HG02678 (cell line): Measurements from ENCODE around the gene JAKMIP2.
"Not testable (repeated sequence)": the region's sequence is repeated elsewhere in the genome, so short reads cannot be mapped to it uniquely, and the experiment has no call there.

Source experiments
- ATAC-seq: cut with Tn5 transposase; IDR thresholded peaks from one replicate; pipeline ENCODE4 v1.9.1; 2021; ENCODE audit warnings: mild to moderate bottlenecking, moderate library complexity; ENCODE audit not compliant: unreplicated experiment

Gene JAKMIP2

GRCh38 chr5:147666419-147666818, 116.1 kb downstream of the JAKMIP2 start:
- ATAC-seq: no peak

GRCh38 chr5:147661541-147661940, 121.0 kb downstream of the JAKMIP2 start:
- no peak for ATAC-seq

- ATAC-seq: no peak
Measured at GRCh38 chr5:147659166-147659929, 123.2 kb downstream of the JAKMIP2 start.

DNA sequence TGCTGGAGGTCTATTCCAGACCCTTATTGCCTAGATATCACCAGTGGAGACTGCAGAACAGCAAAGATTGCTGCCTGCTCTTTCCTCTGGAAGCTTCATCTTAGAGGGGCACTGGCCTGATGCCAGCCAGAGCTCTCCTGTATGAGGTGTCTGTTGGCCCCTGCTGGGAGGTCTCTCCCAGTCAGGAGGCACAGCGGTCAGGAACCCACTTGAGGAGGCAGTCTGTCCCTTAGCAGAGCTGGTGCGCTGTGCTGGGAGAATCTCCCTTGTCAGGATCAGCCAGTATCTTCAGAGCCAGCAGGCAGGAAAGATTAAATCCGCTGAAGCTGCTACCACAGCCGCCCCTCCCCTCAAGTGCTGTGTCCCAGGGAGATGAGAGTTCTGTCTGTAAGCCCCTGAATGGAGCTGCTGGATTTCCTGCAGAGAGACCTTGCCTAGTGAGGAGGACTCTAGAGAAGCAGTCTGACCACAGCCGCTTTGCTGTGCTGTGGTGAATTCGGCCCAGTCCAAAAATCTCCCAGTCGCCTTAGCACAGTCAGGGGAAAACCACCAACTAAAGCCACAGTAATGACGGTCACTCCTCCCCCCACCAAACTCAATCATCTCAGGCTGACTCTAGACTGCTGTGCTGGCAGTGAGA, 124.1 kb downstream of the JAKMIP2 start:
- no peak for ATAC-seq

DNA sequence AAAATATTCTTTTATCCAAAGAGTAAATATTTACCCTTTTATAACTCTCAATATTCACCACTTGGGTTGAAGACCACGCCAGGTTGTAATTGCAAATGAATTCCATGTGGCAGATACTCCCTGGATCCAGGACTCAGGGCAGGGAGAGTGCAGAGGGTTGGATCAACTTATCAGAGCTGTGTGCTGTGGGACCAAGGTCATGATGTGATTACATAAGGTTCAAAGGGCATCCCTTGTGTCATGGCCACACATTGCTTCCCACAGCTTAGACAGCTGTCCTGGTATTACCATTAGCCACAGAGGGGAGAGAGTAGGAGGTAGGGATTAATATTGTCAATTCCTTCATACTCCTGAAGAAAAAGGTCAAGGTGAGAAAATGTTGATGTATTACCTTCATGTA, 133.9 kb downstream of the JAKMIP2 start:
- no peak for ATAC-seq

DNA sequence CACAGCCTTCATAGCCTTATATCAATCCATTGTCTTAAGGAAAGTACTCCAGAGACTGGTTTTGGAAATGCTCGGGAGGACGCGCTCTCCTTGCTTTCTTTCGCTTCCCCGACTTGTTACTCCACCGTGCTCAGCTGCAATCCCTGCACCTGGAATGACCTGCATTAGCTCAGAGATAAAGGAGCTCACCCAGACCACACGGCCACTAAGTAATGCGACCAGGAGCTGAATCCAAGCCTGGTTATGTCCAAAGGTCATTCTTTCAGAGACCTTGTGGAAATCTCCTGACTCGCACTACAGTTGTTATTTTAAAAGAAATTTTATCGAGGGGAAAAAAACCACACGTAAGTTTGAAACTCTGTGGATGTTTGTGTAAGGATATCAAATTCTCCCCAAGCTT, 137.3 kb downstream of the JAKMIP2 start:
- ATAC-seq: no peak

DNA sequence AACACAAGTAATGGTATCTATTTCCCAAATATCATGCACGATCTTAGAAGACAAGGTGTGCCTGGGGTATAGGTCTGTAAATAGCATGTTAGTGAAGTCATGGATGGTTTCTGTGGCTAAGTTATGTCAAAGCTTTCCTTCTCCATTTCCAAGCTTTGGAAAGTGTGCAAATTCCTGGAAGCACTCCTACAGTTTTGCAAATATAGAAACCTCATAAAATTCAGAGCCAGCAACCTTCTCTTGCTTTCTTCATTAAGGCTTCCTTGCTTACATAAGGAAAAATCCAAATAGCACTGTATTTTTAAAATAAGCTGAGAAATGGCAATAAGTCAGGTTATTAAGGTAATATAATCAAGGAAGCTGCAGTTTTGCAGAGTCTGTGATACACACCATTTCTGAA, 138.1 kb downstream of the JAKMIP2 start:
- ATAC-seq: no peak

DNA sequence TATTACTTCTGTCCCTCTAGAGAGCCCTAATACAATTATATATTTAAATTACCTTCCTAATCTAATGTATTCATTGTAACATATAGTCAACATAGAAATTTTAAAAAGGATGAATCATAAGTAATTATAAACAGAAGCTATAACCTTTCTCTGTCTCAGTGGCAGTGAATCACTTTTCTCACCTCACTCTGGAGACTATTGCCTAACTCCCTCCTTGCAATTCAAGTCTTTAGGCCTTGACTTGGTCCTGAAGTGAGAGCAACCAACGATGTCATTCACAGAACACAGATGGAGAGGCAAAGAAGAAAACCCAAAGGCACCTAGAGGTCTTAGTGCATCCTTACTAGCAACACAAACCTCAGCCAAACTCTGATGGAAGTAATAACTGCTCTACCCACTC, 139.4 kb downstream of the JAKMIP2 start:
- no peak for ATAC-seq

DNA sequence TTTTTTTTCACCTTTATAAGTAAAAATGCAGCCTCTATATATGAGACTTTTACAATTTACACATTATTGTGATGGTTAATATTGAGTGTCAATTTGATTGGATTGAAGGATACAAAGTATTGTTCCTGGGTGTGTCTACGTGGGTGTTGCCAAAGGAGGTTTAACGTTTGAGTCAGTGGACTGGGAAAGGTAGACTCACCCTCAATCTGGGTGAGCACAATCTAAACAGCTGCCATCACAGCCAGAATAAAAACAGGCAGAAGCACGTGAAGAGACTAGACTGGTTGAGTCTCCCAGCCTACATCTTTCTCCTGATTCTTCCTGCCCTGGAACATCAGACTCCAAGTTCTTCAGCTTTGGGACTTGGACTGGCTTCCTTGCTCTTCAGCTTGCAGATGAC, 139.9 kb downstream of the JAKMIP2 start:
- no peak for ATAC-seq

DNA sequence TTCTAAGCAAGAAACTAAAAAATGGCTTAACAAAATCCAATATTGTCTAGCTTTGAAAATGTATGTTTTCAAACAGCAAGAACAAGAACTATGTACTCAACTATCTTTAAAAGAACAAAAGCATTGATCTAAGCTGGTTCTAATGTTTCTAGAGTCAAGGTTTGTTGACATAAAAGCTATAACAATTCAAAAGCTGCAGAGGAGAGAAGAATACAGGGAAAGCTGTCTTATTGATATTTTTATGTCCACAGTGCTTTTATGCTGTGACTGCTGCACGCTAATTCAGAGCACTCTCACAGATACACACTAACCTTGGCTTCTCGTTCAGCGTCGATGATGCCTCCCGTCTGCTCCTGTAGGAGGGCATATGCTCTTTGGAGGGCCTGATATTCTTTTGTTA, 143.2 kb downstream of the JAKMIP2 start:
- no peak for ATAC-seq

- ATAC-seq: no peak
Measured at GRCh38 chr5:147636729-147636984, 145.9 kb downstream of the JAKMIP2 start.

DNA sequence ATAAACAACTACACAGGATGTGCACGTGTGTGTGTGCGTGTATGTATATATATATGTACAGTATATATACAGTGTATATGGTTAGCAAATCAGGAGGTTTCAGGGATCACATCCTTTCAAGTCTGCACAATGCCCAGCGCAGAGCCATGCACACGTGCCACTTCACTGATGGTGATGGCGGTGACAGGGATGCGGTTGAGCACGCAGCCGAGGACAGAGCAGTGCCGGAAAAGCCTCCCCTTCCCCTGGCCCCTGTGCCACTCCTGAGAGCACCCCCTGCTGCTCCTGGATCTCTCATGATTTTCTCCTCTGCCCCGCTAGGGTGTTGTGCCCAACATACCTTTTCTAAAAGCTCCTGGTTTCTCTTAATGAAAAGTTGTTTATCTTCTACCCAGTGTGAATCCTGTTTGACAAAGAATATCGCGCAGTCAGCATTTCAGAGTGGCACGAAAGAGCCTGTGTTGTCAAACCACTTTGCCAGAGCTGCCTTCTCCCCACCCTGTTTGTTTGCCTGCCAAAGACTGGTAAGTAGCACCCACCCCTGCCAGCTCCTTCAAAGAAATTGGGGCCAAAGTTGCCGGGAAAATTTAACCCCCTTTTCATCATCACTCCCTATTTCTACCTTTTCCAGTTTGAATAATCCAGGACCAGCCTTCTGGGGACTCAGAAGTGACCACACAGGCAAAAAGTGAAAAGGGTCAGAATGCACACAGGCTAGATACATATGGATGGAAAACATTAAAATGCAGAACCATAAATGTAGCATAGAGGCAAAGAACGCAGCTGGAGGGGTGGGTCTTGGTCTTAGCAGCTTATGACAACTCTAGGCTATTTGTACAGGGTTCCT, 146.4 kb downstream of the JAKMIP2 start:
- ATAC-seq: no peak

DNA sequence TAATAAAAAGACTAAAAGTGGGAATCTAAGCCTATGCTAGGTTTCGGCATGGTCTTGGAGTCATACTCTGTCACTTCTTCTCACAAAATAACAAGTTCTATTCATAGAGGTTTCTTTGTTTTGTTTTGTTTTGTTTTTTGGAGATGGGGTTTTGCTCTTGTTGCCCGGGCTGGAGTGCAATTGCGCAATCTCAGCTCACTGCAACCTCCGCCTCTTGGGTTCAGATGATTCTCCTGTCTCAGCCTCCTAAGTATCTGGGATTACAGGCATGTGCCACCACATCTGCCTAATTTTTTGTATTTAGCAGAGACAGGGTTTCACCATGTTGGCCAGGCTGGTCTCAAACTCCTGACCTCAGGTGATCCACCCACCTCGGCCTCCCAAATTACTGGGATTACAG, 147.1 kb downstream of the JAKMIP2 start:
- not testable (repeated sequence) for ATAC-seq

- ATAC-seq: no peak
Measured at GRCh38 chr5:147633173-147633572, 149.4 kb downstream of the JAKMIP2 start.

- ATAC-seq: no peak
Measured at GRCh38 chr5:147631428-147632003, 151.0 kb downstream of the JAKMIP2 start.

DNA sequence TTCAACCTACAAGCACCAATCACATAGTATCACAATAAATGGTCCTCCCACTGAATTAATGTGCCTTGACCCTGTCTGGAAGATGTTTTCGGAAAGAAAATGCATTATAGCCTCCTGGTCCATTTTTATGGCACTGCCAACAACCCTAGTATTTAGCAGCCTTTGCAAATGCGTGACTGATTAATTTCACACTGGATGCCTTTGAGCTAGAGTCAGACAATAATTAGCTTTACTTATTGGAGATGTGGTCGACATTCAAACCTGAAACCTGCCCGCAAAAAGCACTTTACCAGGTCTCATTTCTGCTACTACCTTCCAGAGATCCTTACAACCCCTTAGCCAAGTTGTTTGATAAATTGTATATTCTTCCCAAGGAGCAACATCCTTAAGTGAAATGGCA, 153.3 kb downstream of the JAKMIP2 start:
- ATAC-seq: no peak

DNA sequence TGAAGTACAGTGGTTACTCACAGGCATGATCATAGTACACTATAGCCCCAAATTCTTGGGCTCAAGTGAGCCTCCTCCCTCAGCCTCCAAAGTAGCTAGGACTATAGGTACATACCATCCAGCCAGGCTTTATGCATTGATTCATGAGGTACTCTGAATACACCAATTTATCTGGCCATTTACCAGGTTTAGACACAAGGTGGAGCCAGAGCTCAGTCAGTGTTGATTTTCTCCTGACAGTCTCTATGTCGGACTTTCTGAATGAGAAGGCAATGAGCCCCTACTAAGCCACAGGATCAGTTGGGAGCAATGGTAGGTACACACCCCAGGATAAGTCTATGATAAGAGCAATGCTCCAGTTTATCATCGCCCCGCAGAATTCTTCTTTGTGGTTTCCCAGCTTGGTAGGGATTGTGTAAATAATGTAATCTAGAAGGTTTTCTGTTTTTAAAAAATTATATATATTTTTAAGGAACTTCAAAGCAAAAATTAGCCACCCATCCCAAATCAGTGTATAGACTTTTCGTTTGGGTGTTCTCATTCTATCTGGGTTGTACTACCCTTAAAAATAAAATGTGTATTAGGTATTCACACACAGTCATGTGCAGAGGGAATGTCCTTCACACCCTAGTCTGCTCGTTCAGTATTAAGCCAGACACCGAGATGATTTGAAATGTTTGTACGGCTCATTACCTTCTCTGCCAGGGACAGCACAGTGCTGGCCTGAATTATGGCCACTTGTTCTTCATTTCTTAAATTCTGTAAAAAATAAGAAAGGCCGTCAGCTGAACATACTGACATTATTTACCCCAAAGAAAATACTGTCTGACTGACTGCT, 154.3 kb downstream of the JAKMIP2 start:
- ATAC-seq: peak; percentile 89

DNA sequence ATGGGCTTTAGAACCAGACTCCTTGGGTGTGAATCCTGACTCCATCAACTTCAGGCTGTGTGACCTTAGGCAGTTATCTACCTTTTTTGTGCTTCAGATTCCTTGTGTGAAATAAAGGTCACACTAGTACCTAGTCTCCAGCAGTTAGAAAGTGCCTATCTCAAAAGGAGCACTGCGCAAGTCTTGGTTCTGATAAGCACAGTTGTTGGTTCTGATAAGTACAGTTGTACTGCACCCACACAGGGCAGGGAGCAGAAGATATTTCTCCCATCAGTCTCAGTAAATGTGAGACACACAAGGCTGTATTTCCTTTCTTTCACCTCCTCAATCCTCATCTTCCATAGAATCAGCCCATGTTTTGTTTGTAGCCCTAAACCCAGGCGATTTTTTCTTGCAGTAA, 156.1 kb downstream of the JAKMIP2 start:
- ATAC-seq: no peak

DNA sequence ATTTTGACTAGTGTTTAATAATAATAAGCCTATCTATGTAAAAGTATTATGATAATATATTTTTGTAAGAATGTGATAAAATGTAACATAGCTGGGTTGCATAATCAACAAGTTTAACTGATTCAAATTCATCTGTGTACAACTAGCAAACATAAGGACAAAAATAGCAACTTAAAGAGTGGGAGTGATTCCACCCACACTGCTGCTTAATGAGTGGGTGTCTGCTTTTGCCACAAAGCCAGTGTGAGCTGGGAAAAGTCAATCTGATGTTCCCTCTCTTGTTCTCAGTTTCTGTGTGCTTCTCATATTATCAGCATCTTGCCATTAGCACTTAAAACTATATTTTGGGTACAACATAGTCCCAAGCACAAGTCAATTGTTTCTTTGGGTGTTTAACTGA, 161.5 kb downstream of the JAKMIP2 start:
- no peak for ATAC-seq

- no peak for ATAC-seq
Measured at GRCh38 chr5:147619281-147619878, 163.1 kb downstream of the JAKMIP2 start.
